Measurements from ENCODE around the gene FOSL1.

DNA sequence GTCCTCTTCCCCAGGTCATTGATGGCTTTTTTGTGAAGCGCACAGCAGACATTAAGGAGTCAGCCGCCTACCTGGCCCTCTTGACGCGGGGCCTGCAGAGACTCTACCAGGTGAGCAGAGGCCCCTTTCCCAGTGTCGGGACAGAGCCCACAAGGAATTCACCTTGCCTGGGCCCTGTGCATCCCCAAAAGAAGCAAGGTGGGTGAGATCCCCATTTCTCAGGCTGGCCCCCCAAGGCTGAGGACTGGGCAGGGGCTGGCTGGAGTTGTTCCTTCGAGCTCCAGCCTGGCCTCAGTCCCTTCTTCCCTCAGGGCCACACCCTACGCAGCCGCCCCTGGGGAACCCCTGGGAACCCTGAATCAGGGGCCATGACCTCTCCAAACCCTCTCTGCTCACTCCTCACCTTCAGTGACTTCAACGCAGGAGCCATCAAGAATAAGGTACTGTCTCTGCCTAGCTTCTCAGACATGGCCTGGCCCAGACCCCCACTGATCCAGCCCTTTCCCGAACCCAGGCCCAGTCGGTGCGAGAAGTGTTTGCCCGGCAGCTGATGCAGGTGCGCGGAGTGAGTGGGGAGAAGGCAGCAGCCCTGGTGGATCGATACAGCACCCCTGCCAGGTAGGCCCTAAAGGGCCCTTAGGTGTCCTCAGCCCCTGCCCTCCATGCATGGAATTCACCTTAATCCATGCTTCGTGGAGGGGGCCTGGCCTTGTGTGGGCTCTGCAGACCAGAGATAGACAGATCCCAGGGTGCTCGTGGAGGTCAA is 35.3 kb downstream of the FOSL1 start:
- TF ChIP-seq, protein P1, sequence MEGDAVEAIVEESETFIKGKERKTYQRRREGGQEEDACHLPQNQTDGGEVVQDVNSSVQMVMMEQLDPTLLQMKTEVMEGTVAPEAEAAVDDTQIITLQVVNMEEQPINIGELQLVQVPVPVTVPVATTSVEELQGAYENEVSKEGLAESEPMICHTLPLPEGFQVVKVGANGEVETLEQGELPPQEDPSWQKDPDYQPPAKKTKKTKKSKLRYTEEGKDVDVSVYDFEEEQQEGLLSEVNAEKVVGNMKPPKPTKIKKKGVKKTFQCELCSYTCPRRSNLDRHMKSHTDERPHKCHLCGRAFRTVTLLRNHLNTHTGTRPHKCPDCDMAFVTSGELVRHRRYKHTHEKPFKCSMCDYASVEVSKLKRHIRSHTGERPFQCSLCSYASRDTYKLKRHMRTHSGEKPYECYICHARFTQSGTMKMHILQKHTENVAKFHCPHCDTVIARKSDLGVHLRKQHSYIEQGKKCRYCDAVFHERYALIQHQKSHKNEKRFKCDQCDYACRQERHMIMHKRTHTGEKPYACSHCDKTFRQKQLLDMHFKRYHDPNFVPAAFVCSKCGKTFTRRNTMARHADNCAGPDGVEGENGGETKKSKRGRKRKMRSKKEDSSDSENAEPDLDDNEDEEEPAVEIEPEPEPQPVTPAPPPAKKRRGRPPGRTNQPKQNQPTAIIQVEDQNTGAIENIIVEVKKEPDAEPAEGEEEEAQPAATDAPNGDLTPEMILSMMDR (IDR thresholded peaks at IDR 0.05): no peak
- no peak for TF ChIP-seq EZH2 (IDR thresholded peaks at IDR 0.05; ENCODE audit: borderline replicate concordance, insufficient read depth, low read depth, low read length, poor library complexity, severe bottlenecking)
